Activated CD8-positive, alpha-beta memory T cell treated with anti-CD3 and anti-CD28 coated beads for 1 hour (primary cell): ENCODE data around the gene MYO5B.
"Not testable (repeated sequence)": the region's sequence is repeated elsewhere in the genome, so short reads cannot be mapped to it uniquely, and the experiment has no call there.

Experiments used
- DNase-seq, 2 donors: peaks; one replicate each; pipeline ENCODE4 v3.0.0-alpha.2; 2020; ENCODE audit warnings: low read depth in 1 of 2; ENCODE audit errors: extremely low read depth in 1 of 2

The MYO5B gene

DNA sequence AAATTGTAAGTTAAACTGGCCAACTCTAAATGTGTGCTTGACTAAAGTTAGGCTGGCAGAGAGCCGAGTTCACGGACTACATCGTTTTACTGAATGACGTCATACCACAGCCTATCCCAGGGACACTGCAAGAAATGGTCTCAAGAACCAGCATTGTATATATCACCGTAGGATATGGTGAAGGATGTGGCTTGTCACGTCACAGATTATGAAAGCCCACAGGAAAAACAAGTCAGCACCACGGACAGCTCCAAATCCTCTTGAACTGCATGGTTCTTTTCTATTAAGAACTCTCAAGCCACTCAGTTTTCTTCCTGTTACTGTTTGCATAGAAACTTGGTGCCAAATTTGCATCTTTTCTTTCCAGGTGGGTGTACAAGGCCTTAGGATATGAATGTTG lies 296.5 kb downstream of the MYO5B start:
- peak; percentile 8 to 26 for DNase-seq

DNA sequence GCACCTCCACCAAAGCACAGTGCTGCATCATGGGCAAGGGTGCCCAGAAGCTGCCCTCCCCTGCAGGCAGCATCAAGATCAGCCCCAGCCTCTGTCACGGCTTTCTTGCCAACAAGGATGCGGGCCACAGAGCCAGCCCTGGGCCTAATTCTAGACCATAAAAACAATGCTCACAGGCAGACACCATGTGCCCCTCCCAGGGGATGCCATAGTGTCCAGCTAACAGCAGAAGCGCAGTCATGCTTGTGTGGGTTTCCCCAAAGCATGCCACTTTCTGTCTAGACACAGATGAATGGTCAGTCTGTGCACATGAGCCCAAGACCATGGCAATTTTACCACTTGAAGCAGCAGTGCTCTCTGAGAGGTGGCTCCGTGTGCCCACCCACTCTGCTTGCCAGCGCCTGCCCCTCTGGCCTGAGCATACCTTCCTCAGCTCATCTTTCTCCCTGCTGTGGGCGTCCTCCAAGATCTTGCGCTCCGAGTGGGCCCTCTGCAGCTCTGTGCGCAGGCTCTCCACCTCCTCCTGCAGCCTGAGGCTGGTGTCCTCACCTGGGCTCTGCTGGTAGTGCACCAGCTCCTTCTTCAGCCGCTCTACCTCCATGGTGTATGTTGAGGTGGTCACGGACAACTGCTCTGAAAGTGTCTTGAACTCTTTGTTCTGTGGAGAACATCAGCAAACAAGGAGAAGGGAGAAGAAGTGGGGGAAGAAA lies 300.3 kb downstream of the MYO5B start:
- DNase-seq = no peak

DNA sequence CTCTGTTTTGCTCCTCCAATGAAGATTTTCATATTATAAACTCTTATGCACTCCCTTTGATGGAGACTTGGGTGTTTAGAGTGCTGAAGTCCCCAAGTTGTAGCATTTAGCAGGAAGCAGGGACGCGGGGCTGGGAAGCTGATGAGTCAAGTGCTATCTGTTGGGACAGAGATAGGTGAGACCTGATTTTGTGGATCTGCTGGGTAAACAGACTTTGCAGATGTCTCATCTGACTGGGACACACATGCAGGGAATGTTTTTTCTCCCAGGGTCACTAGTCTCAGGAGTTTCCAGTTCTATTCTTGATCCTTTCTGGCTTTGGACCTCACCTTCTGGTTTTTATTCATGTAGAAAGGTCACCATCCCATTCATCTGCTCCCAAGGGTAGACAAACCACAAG lies 301.9 kb downstream of the MYO5B start:
- DNase-seq = no peak

DNA sequence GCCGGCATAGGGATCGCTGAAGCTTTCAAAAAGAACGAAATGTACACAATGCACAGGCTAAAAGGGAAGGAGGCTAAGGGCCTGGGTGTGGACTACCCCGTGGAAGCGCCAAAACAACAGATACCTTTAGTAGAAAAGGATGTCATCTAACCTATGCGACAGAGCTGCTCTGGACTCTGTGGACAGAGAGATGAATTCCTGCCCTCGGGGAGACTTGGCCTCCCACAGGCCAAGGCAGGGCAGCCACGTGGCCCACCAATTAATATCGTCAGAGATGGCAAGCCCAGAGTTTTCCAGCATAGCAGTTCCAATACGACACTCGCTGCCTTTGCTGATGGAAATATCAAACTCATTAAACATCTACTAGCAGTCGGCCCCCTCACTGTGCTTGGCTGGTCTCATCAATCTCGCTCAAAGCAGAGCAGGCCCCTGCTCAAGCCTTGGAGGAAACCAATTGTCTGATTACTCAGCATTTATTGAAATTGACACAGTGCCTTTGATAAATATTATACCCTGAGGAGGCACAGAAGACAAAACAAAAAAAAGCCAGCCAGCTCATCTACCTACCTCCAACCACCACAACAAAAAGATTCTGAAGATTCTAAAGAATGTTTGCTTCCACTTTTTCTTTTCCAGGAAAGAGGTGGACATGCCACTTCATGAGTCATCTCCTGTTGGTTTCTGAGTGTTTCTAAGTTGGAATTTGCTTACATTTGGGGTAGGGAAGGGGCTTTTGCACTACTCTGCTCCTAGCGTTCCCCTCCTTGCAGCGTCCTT lies 302.6 kb downstream of the MYO5B start:
- DNase-seq = no peak

DNA sequence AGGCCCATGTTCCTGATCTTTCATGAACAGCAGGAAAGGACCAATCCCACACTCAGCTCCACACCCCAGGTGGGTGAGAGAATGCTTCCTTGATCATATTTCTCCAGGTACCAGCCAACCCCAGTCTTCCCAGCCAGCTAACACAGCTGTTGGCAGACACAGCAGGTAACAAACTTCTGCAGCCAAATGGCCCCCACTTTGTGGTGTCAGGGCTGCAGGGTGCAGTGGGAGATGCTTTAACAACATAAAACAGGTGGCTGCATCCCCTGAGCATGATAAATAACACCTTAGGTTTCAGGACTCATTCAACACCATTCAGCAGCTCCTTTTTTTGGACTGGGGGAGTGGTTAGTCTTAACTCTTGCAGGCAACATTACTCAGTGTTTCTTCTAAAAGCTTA lies 304.9 kb downstream of the MYO5B start:
- no peak for DNase-seq

DNA sequence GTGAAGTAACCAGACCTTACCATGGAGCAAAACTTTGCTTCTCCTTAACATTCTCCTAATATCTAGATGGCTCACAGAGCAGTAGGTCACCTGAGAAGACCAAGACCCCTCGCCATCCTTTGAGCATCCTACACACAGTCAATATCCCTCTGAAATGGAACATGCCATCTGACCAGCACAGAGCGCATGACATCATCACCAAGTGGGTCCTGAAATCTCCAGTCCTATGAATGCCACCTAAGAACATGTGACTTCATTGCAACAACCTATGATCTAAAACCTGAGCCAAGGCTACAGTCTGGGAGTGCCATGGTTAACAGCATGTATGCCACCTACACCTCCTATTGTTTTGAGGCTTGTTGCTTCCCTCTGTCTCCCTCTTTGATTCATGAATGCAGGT lies 305.4 kb downstream of the MYO5B start:
- not testable (repeated sequence) for DNase-seq

DNA sequence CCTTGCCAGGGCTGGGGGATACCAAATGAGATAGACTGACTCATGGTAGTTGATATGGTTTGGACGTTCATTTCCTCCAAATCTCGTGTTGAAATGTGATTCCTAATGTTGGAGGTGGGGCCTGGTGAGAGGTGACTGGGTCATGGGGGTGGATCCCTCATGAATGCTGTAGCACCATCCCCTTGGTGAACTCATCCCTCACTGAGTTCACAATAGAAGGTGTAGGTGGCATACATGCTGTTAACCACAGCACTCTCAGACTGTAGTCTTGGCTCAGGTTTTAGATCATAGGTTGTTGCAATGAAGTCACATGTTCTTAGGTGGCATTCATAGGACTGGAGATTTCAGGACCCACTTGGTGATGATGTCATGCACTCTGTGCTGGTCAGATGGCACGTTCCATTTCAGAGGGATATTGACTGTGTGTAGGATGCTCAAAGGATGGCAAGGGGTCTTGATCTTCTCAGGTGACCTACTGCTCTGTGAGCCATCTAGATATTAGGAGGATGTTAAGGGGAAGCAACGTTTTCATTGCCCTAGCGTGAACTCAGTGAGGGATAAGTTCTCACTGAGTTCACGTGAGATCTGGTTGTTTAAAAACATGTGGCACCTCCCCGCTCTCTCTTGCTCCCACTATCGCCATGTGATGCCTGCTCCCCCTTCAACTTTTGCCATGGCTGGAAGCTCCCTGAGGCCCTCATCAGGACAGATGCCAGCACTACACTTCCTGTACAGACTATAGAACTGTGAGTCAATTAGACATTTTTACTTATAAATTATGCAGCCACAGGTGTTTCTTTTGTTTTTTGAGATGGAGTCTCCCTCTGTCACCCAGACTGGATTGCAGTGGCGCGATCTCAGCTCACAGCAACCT lies 307.8 kb downstream of the MYO5B start:
- DNase-seq = no peak

DNA sequence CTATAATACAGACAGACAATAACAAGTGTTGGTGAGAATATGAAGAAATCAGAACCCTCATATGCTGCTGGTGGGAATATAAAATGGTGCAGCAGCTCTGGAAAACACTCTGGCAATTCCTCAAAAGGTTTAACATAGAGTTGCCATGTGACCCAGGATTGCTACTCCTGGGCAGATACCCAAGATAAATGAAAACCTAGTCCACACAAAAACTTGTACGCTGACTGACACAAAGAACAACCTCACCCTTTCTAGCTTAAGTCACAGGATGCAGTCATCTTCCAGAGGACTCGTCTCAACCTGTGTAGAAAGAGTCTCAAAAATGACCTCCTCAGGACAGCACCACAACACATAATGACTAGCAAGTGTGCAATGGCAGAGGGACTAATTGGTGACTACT lies 310.0 kb downstream of the MYO5B start:
- DNase-seq = no peak

DNA sequence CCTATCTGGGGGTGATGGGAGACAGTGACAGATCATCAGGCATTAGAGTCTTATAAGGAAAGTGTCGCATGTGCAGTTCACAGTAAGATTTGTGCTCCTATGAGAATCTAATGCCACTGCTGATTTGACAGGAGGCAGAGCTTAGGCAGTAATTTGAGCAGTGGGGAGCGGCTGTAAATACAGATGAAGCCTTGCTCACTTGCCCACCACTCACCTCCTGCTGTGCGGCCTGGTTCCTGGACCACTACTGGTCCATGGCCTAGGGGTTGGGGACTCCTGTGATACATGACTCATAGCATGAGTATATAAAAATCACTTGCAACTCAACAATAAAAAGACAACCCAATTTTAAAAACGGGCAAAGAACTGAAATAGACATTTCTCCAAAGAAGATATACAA lies 310.5 kb downstream of the MYO5B start:
- DNase-seq = no peak

DNA sequence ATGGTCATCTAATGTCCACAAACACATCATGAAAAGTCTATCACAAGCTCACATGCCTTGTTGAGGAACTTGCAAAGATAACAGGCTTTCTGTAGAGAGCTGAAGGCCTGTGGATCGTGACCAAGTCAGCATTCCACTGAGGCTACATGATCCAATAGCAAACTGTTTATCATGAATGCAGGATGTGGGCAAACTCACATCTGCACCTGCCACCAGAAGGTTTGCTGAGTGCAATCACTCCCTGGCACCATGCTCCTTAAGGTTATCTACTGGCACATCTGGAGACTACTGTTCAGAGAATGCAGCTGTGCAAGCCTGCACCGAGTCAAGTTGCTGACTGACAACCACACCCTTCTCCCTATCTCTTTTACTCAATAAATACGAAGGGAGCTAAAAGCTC lies 314.3 kb downstream of the MYO5B start:
- no peak for DNase-seq

DNA sequence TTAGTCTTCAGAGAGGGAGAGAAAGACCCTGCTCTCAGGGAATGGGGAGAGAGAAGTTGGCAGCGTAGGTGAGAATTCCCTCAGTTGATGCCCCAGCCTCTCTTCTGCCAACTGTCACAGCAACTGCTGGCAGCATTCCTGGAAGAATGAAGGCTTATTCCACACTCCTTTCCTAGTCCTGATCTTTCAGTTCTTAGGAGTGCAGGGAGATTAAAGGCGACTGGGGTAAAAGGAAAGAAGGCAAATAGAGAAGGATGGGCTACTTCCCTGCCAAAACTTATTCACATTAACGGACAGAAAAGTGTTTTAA lies 315.7 kb downstream of the MYO5B start:
- DNase-seq = no peak

DNA sequence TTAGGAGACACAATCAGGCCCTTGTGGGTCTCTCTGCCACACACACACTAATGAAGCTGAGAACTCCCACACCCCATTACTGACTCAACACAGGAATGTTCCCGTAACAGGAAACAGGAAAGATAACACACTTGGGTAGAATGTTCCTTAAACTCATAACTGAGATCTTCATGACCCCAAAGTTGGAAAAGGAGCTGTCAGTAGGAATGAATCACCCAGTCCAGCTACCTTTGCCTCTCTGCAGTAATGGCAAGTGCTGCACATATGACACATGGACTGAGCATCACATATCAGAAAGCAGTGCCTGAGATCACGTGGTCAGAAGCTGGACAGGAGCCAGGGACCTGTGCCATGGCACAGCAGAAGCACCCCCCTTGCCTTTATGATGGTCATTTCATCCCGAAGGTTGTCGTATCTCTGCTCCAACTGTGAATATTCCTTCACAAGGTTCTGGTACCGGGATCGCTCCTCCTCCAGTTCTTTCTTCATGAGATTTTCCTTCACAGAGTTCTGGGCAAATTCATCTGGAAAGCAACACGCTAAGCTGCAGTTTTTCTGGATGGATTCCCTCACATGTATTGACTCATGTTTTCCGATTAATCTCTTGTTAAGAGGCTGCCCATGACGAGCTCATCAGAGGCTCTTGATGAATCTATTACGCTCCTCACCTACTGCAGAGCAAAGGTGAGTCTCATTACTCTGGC lies 316.2 kb downstream of the MYO5B start:
- no peak for DNase-seq

DNA sequence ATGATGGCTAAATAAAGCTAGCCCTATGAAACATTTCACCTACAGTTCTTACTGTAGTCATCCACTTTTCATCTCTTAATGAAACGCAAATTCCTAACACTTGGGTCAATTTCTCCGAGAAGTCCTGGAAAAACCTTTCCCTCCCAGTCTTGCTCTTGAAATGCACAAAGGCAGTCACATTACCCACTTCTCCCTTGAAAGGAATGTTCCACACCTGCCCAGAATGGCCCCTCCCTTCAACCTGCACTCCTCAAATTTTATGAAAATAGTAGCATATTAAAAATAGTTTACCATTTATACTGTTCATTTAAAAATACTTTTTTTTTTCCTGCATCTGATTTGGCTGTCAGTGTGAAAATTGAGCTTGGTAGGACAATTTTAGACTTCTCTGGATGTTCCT lies 316.9 kb downstream of the MYO5B start:
- DNase-seq = no peak

DNA sequence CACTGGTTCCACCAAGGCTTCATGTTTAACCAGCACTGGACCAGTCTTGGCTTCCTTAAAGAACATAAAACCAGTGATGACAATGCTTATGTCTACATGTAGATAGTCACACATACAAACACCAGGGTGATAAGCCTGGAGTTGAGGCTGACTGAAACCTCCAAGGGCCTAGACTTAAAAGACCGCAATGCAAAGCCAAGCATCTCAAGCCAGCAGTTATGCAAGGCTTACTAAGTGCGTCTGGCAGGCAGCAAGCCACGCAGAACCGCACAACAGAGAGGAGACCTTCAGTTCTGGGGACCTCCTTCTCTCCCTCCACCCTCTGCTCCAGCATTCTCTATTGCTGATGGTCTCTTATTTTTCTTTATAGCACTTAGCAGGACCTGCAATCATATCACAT lies 318.4 kb downstream of the MYO5B start:
- no peak for DNase-seq

DNA sequence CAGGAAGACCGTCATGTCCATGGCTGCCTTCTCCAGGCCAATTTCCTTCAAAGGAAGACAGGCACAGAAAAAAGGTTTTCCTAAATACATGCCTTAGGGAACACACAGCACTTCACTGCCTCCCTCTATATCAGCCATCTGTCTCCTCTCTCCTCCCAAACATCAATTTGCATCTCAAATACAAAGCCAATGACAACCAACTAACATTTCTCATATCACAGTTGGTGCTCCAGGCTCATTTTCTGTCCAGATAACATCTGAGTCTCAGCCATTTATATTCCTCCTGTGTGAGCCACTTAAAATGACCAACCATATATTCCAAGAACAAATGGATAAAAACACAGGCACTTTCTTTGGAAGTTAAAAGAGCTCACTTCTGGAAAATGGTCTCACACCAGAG lies 319.2 kb downstream of the MYO5B start:
- DNase-seq = no peak

DNA sequence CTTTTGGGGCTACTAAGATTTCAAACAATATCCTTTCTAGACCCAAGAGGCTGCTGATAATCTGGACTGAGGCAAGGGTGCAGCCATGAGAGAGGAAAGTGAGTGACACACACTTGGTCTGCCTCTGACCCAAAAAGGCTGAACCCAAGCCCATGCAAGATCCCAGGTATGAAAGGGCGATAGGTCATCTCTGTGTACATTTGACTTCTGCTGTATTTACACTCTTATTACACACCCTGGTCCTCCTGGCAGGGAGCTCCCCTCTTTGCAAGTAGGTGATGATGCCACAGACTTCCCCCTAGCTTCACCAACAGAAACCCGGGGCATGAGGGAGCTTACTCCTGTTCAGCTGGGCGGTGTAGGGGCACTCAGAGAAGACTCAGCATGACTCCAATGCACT lies 319.8 kb downstream of the MYO5B start:
- no peak for DNase-seq

DNA sequence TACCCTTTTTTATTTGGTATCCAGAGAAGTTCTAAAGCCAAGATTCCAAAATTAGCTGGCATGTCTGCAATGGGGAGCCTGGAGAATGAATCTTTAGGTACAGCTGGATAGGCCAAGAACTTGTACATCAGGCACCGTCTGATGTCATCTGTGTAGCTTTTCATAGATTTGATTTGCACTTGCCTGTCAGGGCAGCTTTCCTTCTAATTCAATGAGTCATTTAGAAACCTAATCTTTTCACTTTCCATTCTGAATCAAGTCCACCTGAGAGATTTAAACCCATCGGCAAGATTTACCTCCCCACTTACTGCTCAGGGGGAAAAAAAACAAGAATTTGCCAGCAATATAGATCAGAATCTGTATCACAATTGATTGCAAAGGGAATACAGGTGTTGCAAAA lies 320.7 kb downstream of the MYO5B start:
- no peak for DNase-seq

DNA sequence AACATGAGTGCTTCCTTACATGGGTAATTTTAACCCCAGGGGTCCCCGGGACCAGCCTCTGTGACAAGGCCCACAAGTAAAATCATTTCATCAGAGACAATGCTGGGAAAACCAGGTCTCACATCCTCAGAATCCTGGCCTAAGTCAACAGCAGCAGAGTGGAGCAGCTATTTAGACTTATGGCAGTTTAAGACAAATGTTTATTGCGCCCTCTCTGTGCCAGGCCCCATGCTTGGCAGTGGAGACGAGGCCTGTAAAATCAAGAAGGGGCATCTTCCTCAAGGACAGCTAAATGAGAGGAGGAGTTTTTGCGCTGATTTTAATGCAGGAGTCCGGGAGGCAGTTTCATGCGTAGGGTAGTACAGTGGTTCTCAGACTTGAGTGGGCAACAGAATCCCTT lies 325.6 kb downstream of the MYO5B start:
- no peak for DNase-seq

DNA sequence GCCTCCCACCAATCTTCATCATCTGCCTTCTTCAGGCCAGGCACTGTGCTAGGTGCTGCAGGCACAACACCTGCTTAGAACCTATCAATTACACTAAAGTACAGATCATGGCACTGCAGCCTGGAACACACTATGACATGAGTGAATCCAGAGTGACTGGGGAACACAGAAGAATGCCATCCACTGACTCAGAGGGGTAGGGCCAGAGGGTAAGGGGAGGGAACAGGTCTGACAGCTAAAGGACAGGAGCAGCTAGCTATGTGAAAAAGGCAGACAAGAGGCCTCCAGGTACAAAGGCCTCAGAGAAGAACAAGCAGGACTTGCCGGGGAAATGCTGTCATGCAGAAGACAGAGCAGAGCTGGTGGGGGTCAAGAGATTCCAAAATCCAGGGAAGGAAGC lies 328.3 kb downstream of the MYO5B start:
- no peak for DNase-seq

DNA sequence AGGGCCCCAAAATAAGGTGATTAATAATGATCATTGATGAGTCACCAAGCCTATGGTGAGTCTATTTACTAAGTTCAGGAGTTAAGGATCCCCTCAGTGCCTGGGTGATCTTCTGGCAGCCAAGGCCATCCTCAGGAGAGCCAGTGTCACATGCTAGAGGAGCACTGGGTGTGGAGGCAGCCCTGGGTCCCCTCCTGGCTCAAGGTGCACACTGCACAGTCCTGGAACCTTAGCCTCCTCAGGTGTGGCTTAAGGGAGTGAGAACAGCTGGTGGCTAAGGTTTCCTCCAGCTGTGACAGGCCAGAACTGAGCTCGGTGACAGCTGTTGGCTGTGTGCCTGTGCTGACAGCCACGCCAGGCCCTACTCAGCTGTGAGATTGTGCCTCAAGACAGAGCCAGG lies 329.5 kb downstream of the MYO5B start:
- no peak for DNase-seq
